ENCODE data around the gene RNPS1.
A peak's percentile ranks its signal among the peaks of the same experiment; 100 is the strongest.
"Not testable (repeated sequence)": the region's sequence is repeated elsewhere in the genome, so short reads cannot be mapped to it uniquely, and the experiment has no call there.

Gene RNPS1

GRCh38 chr16:2258530-2258929 is 9.4 kb downstream of the RNPS1 start:
- not testable (repeated sequence) for DNase-seq (ENCODE audit: low read depth in 1 of 2, low spot score in 1 of 2)

- no peak for DNase-seq (ENCODE audit: low read depth in 1 of 2, low spot score in 1 of 2)
These were observed 10.2 kb downstream of the RNPS1 start for GRCh38 chr16:2257726-2258125.

- no peak for DNase-seq (ENCODE audit: low read depth in 1 of 2, low spot score in 1 of 2)
These were observed 11.3 kb downstream of the RNPS1 start for GRCh38 chr16:2256531-2257140.

- no peak for DNase-seq (ENCODE audit: low read depth in 1 of 2, low spot score in 1 of 2)
These were observed 14.6 kb downstream of the RNPS1 start for GRCh38 chr16:2253293-2253692.

DNA sequence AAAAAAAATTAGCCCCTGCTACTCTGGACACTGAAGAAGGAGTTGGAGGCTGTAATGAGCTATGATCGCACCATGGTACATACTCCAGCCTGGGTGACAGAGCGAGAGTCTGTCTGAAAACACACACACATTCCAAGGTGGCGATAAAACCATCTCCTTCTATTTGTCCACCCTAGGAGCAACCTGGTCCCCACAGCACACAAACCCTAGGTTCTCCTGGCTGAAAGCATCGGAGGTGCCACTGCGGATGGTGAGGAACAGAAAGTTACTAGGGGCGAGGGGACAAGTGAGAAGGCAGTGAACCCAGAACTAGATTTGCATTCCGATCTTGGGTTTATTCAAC is 15.1 kb downstream of the RNPS1 start:
- DNase-seq (ENCODE audit: low read depth in 1 of 2, low spot score in 1 of 2), result no peak

- DNase-seq (ENCODE audit: low read depth in 1 of 2, low spot score in 1 of 2), result peak; percentile 64 to 69
These were observed 16.4 kb downstream of the RNPS1 start, which contains the start of gene ECI1 for GRCh38 chr16:2251296-2252111. Gene ECI1, minus strand, starts transcription at chr16:2251587. Its CDS starts 21 bp downstream, at chr16:2251566.

GRCh38 chr16:2250652-2251295 is 17.2 kb downstream of the RNPS1 start:
- peak in 1 of 2 donors; percentile 37 for DNase-seq (ENCODE audit: low read depth in 1 of 2, low spot score in 1 of 2)

DNA sequence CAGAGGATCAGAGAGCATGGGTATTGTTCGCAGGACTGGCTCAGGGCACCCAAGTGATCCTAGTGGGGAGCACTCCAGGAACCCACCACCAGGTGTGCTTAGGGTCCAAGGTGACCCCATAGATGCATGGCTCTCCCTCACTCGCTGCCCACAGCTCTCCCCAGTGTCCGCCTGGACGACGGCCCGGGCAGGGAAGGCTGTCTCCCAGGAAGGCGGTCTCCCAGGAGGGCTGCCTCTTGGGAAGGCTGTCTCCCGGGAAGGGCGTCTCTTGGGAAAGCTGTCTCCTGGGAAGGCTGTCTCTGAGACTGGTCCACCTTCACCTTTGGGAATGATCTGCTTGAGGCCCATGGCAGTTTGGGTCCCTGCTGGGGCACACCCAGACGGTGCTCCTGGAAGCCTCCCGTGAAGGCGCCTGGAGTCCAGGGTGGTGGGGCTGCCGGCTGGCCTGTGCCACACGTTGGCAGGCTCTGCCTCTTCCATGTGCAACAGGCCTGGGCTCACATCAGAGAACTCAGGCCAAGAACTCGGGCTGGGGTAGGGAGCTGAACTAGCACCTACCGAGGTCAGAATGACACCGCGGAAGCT is 21.5 kb downstream of the RNPS1 start:
- no peak for DNase-seq (ENCODE audit: low read depth in 1 of 2, low spot score in 1 of 2)

GRCh38 chr16:2244926-2245795 is 22.8 kb downstream of the RNPS1 start:
- no peak for DNase-seq (ENCODE audit: low read depth in 1 of 2, low spot score in 1 of 2)

- DNase-seq (ENCODE audit: low read depth in 1 of 2, low spot score in 1 of 2), result no peak
These were observed 23.6 kb downstream of the RNPS1 start for GRCh38 chr16:2244301-2244700.

- no peak for DNase-seq (ENCODE audit: low read depth in 1 of 2, low spot score in 1 of 2)
These were observed 24.1 kb downstream of the RNPS1 start for GRCh38 chr16:2243781-2244180.

GRCh38 chr16:2243031-2243528 is 24.8 kb downstream of the RNPS1 start:
- no peak for DNase-seq (ENCODE audit: low read depth in 1 of 2, low spot score in 1 of 2)

DNA sequence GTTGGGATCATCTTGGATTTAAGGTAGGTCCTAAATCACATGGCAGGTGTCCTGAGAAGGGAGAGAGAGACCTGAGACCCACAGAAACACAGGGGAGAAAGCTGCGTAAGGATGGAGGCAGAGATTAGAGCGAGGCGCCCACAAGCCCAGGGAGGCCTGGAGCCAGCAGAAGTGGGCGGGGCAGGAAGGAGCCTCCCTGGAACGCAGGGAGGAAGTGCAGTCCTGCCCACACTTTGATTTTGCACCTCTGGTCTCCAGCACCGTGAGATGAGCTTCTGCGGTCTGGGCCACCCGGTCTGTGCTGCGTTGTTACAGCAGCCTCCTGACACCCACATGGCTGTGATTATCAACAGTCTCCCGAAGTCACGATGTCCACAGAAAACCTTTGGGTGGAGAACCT is 25.3 kb downstream of the RNPS1 start:
- DNase-seq (ENCODE audit: low read depth in 1 of 2, low spot score in 1 of 2), result no peak

- DNase-seq (ENCODE audit: low read depth in 1 of 2, low spot score in 1 of 2), result not testable (repeated sequence)
These were observed 27.6 kb downstream of the RNPS1 start for GRCh38 chr16:2240331-2240730.

GRCh38 chr16:2238838-2239675 is 28.9 kb downstream of the RNPS1 start:
- no peak for DNase-seq (ENCODE audit: low read depth in 1 of 2, low spot score in 1 of 2)

DNA sequence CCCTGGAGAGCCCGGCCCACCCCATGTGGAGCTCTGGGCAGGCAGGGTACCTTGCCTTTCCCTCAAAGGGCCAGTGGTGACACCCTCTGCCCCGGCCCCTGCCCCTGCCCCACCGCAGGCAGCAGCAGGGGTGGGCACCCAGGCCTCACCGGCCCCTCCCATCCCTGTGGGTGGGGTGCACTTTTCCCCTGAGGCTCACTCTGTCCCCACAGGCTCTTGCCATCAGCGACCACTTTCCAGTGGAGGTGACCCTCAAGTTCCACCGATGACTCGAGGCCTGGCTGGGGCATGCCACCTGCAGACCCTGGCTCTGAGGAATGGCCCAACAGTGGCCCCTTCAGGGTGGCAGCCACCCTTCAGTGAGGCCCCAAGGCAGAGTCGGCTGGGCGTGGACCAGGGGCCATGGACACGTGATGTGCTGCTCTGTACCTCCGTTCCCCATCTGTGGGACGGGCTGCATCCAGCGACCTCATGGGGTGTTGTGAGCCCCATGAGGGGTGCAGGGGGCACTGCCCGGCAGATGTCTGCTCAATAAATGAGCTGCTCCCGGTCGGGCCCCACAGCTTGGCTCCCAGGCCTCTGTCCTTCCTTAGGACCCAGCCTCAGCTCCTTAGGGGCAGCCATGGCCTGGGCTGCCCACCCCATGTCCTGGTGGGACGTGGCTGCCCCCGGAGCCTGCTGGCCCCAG is 29.6 kb downstream of the RNPS1 start:
- DNase-seq (ENCODE audit: low read depth in 1 of 2, low spot score in 1 of 2), result no peak

DNA sequence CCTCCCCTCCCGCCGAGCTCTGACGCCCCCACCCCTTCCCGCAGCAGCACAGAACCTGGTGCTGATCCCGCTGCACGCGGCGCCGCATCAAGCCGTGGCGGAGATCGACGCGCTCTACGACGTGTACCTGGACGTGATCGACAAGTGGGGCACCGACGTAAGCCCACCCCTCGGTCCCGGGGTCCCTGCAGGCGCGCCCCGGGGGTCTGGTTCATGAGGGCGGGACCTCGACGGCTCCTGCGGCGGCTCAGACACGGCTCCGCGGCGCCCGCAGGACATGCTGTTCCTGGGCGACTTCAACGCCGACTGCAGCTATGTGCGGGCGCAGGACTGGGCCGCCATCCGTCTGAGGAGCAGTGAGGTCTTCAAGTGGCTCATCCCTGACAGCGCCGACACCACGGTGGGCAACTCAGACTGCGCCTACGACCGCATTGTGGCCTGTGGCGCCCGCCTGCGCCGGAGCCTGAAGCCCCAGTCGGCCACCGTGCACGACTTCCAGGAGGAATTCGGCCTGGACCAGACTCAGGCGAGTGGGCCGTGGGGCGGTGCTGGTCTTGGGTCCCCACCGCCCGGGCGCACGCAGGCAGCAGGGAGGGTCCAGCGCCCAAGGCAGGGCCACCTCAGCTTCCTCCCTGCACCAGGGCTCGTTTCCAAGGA is 30.3 kb downstream of the RNPS1 start:
- no peak for DNase-seq (ENCODE audit: low read depth in 1 of 2, low spot score in 1 of 2)

DNA sequence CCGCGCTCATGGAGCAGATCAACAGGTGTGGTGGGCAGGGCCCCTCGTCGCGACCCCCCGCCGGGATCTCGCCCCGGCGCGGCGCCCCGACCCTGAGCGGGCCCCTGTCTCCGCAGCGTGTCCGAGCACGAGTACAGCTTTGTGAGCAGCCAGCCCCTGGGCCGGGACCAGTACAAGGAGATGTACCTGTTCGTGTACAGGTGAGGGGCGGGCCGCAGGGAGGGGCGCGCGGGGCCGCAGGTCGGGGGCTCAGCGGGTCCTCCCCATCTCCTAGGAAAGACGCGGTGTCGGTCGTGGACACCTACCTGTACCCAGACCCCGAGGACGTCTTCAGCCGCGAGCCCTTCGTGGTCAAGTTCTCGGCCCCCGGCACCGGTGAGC is 30.8 kb downstream of the RNPS1 start:
- no peak for DNase-seq (ENCODE audit: low read depth in 1 of 2, low spot score in 1 of 2)

Data from stimulated activated CD4-positive, alpha-beta T cell treated with anti-CD3 and anti-CD28 coated beads, Interleukin-15, amount 100 ng/mL, for 1 hour (primary cell).